Esophagus squamous epithelium (tissue), 4 donors: ENCODE measurements around the gene TYRO3.
A peak's percentile ranks its signal among the peaks of the same experiment; 100 is the strongest.

Experiments used
- CTCF ChIP-seq, 6 experiments: fragments of 450-650 bp in 4 of 6; fragments of 200-600 bp in 2 of 6; sonication (generic) in 2 of 6; IDR thresholded peaks; one replicate each; pipeline ENCODE4 v1.5.1; 2016 to 2019; ENCODE audit warnings: antibody characterized with exemption in 6 of 6, mild to moderate bottlenecking in 4 of 6, moderate library complexity in 4 of 6
- POLR2A ChIP-seq, 4 donors: fragments of 450-650 bp; IDR thresholded peaks; one replicate each; pipeline ENCODE4 v1.6.1; 2017; ENCODE audit warnings: antibody characterized with exemption in 4 of 4, mild to moderate bottlenecking in 4 of 4, moderate library complexity in 3 of 4

DNA sequence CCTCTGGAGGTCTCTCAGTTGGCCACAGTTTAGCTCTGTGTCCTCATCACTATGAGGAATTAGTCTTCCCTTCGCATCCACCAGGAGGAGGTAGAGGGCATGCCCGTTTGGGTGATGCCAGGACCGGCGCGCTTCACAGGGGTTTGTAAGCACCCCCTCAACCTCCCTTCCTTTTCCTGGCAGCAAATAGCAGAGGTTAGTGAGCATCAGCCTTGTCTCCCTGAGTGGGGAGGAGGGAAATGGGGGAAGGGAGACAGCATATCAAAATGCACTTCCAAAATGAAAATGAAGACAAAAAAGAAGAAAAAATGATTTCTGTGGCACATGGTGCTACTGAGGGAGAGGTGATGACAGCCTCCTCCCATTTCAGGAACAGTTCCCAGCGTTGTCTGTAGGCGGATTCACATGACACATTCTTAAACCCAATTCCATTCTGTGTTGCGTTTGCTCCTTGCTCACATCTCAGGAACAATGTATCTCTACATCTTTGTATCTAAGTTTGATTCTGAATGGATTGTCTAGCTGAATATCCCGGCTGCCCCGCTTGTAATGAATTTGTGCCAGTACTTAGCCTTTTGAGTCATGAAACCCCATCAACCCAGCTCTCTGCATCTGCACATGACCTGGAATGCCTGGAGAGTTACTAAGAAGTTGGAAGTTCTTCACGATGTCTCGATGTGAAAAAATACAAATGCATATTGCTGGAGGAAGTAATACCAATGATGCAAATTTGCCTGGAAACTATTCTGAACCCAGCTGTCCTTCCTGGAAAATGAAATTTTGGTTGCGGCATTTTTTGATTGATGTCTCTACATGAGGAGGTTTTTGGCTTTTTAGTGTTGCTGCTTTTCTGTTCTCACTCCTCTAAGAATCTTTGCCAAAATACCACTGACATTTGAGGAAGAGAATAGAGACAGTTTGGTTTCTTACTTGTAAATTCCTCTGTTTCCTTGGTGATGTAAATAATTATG is 45.2 kb downstream of the TYRO3 start:
- TF ChIP-seq CTCF (IDR thresholded peaks at IDR 0.05) (peak; percentile 61 to 73 (median 64)), POLR2A (IDR thresholded peaks at IDR 0.05) (no peak)
